ENCODE measurements around the gene BMP4. TPM values are rescaled to one million over a fixed set of nuclear protein-coding genes. Genes with fewer than 3 reads are reported as not detected.

BMP4 gene
- total and polyA plus RNA-seq, 2 experiments from 2014 or later, result 2.5 to 3.9 TPM

DNA sequence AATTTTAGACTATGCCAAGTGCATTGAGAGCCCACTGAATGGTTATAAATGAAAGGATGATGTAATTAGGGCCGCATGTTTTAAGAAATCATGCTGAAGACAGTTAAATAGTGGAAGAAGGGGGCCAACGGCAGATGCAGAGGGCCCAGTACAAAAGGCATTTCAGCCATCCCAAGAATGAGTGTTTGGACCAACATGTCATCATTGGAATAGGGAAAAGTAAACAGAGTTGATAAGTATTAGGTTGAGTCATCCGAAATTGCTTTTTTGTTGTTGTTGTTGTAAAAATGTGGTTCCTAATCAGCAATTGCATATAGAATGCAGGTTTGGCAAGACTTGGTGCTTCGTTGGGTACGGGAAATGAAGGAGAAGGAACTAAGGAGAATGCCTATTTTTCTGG, 29.5 kb downstream of the BMP4 start (continued):
- TF ChIP-seq POLR2AphosphoS5 (IDR thresholded peaks at IDR 0.05; ENCODE audit: low read depth) (no peak), ZNF114 (CRISPR knock-in tag; IDR thresholded peaks at IDR 0.05) (no peak), EZH2phosphoT487 (IDR thresholded peaks at IDR 0.05; ENCODE audit: unreplicated experiment) (no peak), EZH2 (IDR thresholded peaks at IDR 0.05; ENCODE audit: low read depth, unreplicated experiment) (no peak), CREB1 (CRISPR knock-in tag; IDR thresholded peaks at IDR 0.05; ENCODE audit: low read depth) (no peak), REST (IDR thresholded peaks at IDR 0.05; ENCODE audit: unreplicated experiment) (no peak), ETS1 (IDR thresholded peaks at IDR 0.05) (no peak), NANOG (IDR thresholded peaks at IDR 0.05; ENCODE audit: borderline replicate concordance) (no peak), CTCF (conservative IDR thresholded peaks at IDR 0.05; ENCODE audit: low read depth in 2 of 2) (no peak)

GRCh38 chr14:53925201-53925766, 31.3 kb downstream of the BMP4 start:
- Mint-ChIP-seq H3K27me3 (ENCODE audit: insufficient read depth, low read depth, poor library complexity) (peaks cover 1% of the 10 kb centered on the region), H3K27ac (no peak overlapping the region), H3K4me1 (peaks cover 28% of the 10 kb centered on the region), H3K9me3 (no peaks in the 10 kb centered on the region), H3K4me3 (no peak overlapping the region), H3K36me3 (ENCODE audit: low read depth) (no peaks in the 10 kb centered on the region)
- Histone ChIP-seq H3K4me1 (ENCODE audit: insufficient read depth) (peaks cover 14% of the 10 kb centered on the region), H3K27ac (ENCODE audit: low read depth) (no peak overlapping the region), H3K27me3 (ENCODE audit: insufficient read depth) (no peaks in the 10 kb centered on the region), H2AFZ (no peak overlapping the region), H3K36me3 (ENCODE audit: insufficient read depth) (no peaks in the 10 kb centered on the region), H3K9me2 (ENCODE audit: insufficient read depth) (no peaks in the 10 kb centered on the region), H3K79me2 (replicated peaks; ENCODE audit: insufficient read depth) (no peaks in the 10 kb centered on the region), H3K4me2 (no peak overlapping the region), H3F3A (replicated peaks; ENCODE audit: low read depth) (no peaks in the 10 kb centered on the region), H3K4me3 (no peak overlapping the region), H4K20me1 (replicated peaks; ENCODE audit: insufficient read depth) (no peaks in the 10 kb centered on the region)
- ATAC-seq, result no peak
- TF ChIP-seq EZH2phosphoT487 (IDR thresholded peaks at IDR 0.05; ENCODE audit: unreplicated experiment), result no peak
- no peak for DNase-seq (ENCODE audit: low spot score)
